CD1c-positive myeloid dendritic cell (primary cell): ENCODE results near the gene ACAP3.

Experiments used
- DNase-seq: peaks from one replicate; pipeline ENCODE4 v3.0.0-alpha.2; 2016; ENCODE audit errors: extremely low spot score

Gene ACAP3

GRCh38 chr1:1307923-1308755 lies at the start of gene ACAP3, which contains the start of gene PUSL1:
Gene ACAP3 (minus strand): TSS chr1:1307930. CDS start chr1:1307815, 115 bp downstream.
Gene PUSL1 (plus strand): TSS chr1:1308597. CDS start chr1:1308644, 47 bp downstream.
- peak; percentile 95 for DNase-seq

GRCh38 chr1:1356796-1357401 lies 49.2 kb upstream of the ACAP3 start:
- no peak for DNase-seq

DNA sequence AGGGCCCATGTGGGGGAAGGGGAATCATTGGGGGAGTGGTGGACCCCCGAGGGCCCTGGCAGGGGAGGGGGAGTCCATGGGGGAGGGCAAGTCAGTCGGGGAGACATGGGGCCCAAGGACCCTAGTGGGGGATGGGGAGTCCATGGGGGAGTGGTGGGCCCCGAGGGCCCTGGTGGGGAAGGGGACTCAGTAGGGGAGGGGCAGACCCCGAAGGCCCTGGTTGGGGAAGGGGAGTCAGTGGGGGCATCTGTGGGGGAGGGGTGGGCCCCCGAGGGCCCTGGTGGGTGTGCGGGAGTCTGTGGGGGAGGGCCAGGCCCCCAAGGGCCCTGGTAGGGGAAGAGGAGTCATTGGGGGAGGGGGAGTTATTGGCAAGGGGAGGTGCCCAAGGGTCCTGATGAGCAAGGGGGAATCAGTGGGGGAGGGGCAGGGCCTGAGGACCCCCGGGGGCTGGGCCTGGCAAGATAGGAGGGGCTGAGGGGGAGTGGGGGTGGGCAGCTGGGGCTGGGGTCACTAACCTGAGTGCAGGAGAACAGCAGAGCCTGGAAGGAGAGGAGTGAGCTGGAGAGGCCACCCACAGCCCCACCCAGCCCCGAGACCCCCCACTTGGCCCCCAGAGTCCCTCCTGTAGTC lies 48.6 kb upstream of the ACAP3 start:
- no peak for DNase-seq

GRCh38 chr1:1355416-1355815 lies 47.7 kb upstream of the ACAP3 start:
- peak; percentile 60 for DNase-seq

DNA sequence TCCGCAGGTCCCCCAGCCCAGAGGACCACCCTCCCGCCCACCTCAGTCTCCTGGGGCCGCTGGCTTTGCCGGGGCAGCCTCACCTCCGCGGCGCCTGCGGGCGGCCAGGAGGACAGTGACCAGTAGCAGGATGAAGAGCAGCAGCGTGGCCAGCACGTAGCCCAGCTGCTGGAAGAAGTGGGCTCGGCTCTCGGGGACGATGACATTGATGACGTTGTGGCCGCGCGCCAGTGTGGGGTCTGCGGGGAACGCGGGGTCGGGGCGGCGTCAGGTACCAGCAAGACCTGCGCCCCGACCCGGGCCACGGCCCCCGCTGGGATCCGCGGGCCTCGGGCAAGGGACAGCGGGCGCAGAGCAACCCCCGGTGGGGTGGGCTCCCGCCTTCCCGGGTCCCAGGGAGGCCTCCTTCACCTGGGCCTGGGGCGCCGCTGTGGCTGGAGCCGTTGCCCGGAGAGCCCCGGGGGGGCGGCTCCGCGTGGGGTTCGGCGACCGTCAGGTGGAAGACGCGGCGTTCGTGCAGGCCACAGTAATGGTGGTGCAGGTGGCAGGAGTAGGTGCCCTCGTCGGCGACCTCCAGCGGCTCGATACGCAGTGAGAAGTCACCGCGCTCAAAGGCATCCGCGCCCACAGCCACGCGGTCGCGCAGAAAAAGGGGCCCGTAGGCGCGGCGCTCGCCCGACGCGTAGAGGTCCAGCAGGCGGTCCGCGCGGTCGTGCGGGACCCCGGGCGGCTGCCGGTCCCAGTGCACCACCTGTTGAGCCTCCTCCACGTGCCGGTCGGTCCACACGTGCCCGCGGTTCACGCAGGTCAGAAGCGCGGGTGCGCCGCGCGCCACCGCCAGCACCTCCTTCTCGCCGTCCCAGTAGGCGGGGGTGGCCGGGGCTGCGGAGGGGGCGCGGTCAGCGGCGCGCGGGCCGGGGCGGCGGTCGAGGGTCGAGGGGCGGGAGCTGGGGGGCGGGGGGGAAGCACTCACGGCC lies 46.8 kb upstream of the ACAP3 start:
- DNase-seq: no peak

DNA sequence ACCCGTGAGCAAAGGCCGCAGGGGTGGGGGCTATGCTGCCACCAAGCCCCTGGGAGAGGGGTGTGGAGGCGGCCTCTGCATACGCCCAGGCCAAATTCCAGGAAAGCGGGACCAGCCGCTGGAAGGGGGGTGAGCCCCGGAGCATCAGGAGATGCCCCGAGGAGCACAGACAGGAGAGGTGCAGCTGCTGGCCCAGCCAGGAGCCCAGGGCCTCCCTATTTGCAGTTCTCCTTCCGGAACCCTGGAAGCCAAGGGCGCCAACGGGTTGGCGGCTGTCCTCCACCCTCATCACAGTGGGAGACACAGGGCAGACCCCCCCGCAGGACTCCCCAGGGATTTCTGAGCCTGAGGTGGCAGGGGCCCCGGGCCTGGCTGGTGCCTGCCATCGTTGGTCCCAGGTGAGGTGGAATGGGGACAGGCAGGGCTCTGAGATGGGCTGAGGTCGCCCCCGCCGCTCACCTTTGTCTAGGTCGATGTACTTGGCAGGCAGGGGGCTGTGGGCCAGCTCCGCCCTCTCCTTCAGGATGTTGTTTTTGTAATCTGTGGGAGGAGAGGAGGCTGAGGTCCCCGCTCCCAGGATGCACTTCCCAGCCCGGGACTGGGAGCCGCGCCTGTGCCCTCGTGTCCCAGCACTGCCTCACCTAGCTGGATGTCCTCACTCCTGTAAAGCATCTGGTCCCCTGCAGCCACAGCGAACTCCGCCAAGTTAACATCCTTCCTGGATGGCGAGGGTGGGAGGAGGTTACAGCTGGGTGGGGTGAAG lies 45.8 kb upstream of the ACAP3 start:
- DNase-seq: no peak

DNA sequence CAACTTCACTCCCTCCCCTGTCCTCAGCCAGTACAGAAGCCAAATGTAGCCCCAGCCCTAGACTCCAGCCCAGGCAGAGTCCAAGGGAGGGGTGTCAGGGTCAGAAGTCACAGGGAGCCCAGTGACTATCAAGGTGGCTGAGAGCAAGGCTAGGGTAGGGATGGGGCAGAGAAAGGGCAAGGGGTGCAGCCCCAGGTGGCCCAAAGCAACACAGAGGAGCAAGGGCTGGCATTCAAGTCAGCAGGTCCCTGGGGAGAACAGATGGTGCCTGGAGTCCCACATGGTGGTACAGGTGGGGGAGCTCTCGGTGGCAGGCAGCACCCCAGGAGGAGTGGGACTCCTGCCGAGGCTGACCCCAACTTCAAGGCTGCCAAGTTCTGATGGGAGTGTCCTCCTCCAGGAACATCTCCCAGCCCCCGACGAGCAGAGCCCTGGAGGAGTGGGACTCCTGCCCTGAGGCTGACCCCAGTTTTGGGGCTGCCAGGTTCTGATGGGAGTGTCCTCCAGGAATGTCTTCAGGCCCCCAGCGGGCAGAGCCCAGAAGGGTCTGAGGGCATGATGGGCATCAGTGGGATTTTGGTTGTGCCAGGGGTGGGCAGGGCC lies 45.2 kb upstream of the ACAP3 start:
- DNase-seq: no peak

DNA sequence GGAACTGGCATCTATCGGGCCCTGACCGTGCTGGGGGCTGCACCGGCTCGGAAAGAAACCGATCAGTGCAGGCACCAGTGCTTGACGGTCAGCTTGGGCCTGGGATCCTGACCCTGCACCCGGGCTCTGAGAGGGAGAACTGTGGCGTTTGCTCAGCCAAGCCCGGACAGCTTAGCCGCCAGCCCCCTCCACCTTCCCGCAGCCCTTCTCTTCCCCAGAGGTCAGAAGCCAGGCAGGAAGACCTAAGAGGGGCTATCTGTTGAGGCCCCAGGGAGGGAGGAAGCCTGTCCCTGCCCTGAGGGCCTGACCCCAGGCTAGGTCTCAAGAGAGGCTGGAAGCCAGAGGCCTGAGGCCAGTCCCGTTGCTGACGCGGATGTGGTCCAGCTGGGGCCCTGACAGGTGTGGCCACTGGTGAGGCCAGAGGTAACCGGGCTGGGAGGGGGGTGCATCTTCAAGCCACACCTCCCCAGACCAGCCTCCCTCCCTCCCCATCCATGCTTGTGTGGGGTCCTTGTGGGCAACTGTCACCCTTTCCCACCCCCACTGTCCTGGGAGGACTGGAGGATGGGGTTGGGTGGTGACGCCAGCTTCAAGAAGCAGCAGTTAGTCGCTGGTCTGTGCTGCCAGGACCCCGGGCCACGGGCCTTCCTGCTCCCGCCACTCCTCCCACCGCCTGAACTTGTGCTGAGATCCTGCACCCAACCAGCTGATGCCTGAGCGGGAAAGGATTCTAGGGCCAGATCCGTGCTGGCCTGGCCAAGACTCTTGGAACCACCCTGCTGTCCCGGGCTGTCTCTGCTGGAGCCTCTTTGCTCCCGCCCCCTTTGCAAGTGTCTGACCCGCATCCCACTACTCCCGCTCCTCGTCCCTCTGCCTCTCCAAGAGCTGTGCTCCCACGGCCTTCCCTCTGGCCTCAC lies 44.0 kb upstream of the ACAP3 start:
- DNase-seq: no peak

DNA sequence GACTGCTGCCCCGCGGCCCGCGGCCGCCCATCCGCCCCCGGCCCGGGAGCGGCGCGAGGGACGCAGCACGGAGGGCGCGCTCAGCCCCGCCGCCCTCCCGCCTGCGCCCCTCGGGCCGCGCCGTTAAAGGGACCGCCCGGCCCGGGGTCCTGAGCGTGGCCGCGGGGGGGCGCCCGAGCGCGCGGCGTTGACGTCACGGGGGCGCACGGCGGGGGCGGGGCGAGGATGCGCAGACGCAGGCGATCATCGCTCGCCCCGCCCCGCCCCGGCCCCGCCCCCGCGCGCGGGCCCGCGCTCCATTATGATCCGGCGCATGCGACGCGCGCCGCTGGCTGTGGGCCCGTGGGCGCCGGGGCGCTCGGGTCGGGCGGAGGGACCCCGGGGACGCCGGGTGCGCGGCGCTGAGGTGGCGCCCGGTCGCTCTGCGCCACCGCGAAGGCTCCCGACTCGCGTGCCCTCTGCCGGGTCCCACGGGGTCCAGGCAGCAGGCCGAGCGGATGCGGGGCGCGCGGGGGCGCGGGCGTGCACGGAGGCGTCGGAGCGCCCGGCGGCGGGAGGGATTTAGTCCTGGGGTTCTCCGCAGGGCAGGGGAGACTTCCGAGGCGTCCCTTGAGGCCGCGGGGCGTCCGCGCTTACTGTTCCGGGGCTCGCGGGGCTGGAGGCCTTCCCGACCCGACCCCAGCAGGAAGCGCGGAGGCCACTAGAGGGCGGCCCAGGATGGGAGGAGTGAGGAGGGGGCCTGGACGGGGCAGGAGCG lies 41.7 kb upstream of the ACAP3 start, which contains the start of gene DVL1:
DVL1 (minus strand) TSS at position 163 of the 757 bp plus-strand sequence. CDS start 353 bp downstream, outside the sequence.
- peak; percentile 86 for DNase-seq

- DNase-seq: no peak
These were observed 40.9 kb upstream of the ACAP3 start for GRCh38 chr1:1348420-1349255.

DNA sequence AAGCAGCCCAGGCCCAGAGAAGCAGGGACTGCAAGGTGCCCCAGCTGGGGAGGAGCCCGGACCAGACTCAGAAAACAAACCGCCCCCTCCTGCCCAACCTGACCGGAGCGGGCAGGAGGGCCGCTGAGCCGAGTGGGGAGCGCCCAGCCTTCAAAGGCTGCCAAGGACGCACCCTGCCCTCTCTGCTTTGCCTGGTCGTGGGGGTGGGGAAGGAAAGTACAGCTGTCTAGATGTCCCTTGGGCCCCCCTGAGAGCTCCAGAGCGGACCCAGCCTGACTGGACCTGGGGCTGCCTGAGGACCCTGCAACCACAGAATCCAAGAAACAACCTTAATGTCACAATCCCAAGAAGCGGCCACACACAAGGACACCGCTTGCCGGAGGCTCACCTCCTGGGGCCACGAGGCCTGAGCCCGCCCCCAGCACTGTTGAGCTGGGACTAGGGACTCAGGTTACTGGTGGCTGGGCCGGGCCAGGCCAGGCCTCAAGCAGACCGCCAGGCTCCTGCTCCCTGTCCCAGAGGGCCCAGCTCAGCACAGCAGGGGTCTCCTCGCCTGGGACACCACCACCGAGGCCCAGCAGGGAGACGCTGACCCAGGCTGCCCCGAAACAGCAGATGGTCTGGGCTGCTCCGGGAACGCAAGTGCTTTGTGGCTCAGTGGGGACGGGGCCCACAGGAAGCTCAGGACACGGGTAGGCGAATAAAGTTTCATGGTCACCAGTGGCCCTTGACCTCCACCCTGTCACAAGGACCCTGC lies 40.1 kb upstream of the ACAP3 start:
- DNase-seq: no peak

GRCh38 chr1:1347026-1347595 lies 39.4 kb upstream of the ACAP3 start:
- no peak for DNase-seq

GRCh38 chr1:1346501-1346890 lies 38.8 kb upstream of the ACAP3 start:
- DNase-seq: no peak

DNA sequence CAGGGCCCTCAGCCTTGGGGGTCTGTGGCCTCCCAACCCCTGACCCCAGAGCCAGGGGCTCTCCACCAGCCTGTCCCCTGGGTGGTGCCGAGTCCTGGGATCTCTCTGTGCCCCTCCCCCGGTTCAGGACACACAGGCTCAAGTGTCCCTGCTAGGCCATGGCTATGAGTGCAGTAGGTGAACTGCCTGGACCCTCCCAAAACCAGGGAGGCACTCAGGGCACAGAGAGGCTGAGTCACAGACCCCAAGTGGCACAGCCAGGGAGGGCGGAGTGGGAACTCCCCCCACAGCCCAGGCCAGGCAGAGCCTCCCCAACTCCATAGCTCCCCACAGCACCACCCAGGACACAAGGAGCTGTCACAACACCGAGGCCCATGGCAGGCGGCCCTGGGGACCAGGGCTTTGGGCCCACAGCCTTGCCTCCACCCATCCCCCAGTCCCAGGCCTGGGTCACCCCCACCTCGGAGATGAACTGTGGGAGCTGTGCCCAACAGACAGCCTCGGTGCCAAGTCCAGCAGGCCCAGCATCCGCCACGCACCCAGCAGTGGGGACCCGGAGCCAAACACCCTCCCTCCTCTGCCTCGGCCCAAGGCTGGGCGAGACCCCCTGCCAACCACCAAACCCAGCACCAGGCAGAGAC lies 38.2 kb upstream of the ACAP3 start:
- no peak for DNase-seq

GRCh38 chr1:1345384-1345783 lies 37.7 kb upstream of the ACAP3 start:
- DNase-seq: no peak
